Muscle of back (tissue), 11 donors: ENCODE results near the gene HCN4. TPM values are rescaled to one million over a fixed set of nuclear protein-coding genes. Genes with fewer than 3 reads are reported as not detected.
A peak's percentile ranks its signal among the peaks of the same experiment; 100 is the strongest.

Experiments used
- DNase-seq, 3 donors: peaks; one replicate each; pipeline versions ENCODE4 v3.0.0 to v3.0.0-alpha.2; 2013
- polyA plus RNA-seq, 10 donors: library from polyadenylated mRNA; unstranded; fragments of 120-200 nt; gene quantifications; one replicate each; pipeline ENCODE4 v1.2.1, GENCODE V29; 2013; ENCODE audit not compliant: insufficient read length in 10 of 10

The HCN4 gene
- polyA plus RNA-seq, 10 donors = 0.03 to 0.07 (median 0.04) TPM; not detected in 7

GRCh38 chr15:73345658-73346057 lies 23.1 kb downstream of the HCN4 start:
- no peak for DNase-seq

GRCh38 chr15:73344056-73344455 lies 24.7 kb downstream of the HCN4 start:
- DNase-seq = no peak

GRCh38 chr15:73341886-73342600 lies 26.7 kb downstream of the HCN4 start:
- DNase-seq = peak in 1 of 3 donors; percentile 18

GRCh38 chr15:73340502-73341192 lies 28.1 kb downstream of the HCN4 start:
- no peak for DNase-seq

- no peak for DNase-seq
These were observed 30.0 kb downstream of the HCN4 start for GRCh38 chr15:73338606-73339374.

- DNase-seq = no peak
These were observed 30.7 kb downstream of the HCN4 start for GRCh38 chr15:73338058-73338457.

- no peak for DNase-seq
These were observed 31.6 kb downstream of the HCN4 start for GRCh38 chr15:73337187-73337586.

- DNase-seq = no peak
These were observed 32.0 kb downstream of the HCN4 start for GRCh38 chr15:73336756-73337155.

GRCh38 chr15:73335471-73335870 lies 33.3 kb downstream of the HCN4 start:
- no peak for DNase-seq

- DNase-seq = no peak
These were observed 33.7 kb downstream of the HCN4 start for GRCh38 chr15:73335026-73335425.

GRCh38 chr15:73334086-73334485 lies 34.7 kb downstream of the HCN4 start:
- no peak for DNase-seq

- no peak for DNase-seq
These were observed 35.8 kb downstream of the HCN4 start for GRCh38 chr15:73333001-73333400.

GRCh38 chr15:73331991-73332925 lies 36.5 kb downstream of the HCN4 start:
- no peak for DNase-seq

- no peak for DNase-seq
These were observed 37.3 kb downstream of the HCN4 start for GRCh38 chr15:73331501-73331900.

GRCh38 chr15:73330206-73331051 lies 38.3 kb downstream of the HCN4 start:
- DNase-seq = no peak

- DNase-seq = no peak
These were observed 39.1 kb downstream of the HCN4 start for GRCh38 chr15:73329501-73330200.

GRCh38 chr15:73328981-73329380 lies 39.8 kb downstream of the HCN4 start:
- DNase-seq = no peak

- no peak for DNase-seq
These were observed 40.5 kb downstream of the HCN4 start for GRCh38 chr15:73328149-73328820.

GRCh38 chr15:73326157-73326556 lies 42.6 kb downstream of the HCN4 start:
- DNase-seq = no peak
